Fibroblast of villous mesenchyme (primary cell): ENCODE data around the gene FAM174C. TPM values are rescaled to one million over a fixed set of nuclear protein-coding genes. Genes with fewer than 3 reads are reported as not detected.
"Not testable (repeated sequence)": the region's sequence is repeated elsewhere in the genome, so short reads cannot be mapped to it uniquely, and the experiment has no call there.

Experiments
- DNase-seq: peaks from one replicate; pipeline ENCODE4 v3.0.0-alpha.2; 2010; ENCODE audit warnings: low read depth
- H3K4me3 ChIP-seq: 2 replicates; pipeline ENCODE4 v1.5.1; 2011; ENCODE audit warnings: low read depth, mild to moderate bottlenecking, low read length
- CTCF ChIP-seq: IDR thresholded peaks from 2 replicates; pipeline ENCODE4 v1.5.1; 2012; ENCODE audit warnings: low read depth, mild to moderate bottlenecking, low read length; ENCODE audit not compliant: insufficient read depth
- total RNA-seq: library from RNA; depleted of rRNA; stranded (reverse); fragments of >200 nt; gene quantifications from 2 replicates; pipeline ENCODE4 v1.2.3, GENCODE V29; 2012

The FAM174C gene
- total RNA-seq, 1 donor = 17.3 TPM

DNA sequence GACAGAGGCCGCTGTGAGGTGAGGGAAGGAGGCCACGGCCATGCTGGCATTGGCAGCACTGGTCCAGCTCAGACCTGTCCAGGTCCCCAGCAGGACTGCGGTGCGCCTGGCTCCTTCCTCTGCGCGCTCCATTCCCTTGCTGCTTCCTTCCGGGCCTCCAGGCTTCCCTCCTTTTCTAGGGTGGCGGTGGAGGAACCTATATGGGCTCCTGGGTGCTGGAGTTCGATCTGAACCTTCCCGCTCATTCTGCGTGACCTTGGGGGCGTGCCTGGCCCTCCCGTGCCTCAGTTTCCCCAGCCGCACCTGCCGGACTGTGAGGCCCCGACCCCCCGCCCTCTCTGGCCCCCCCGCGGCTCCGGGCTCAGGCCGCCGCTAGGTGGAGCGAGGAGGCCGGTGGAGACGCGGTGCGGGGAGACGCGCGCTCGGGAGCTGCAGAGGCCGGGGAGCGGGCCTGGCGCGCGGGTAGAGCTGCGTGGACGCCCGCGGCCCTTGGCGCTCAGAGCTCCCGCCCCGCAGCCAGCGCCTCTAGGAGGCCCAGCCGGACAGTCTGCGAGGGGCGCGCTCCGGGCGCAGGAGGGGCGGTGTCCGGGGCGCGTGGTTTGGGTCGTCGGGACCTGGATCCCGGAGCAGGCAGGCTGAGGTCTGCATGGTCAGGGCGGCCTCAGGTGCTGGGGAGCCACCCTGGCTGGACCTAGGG is 40.3 kb downstream of the FAM174C start:
- peak; percentile 64 for TF ChIP-seq CTCF
- no peak overlapping the region for H3K4me3 ChIP-seq
- peak; percentile 48 for DNase-seq

- H3K4me3 ChIP-seq = no peak overlapping the region
- no peak for TF ChIP-seq CTCF
- DNase-seq = no peak
These were observed 41.1 kb downstream of the FAM174C start for GRCh38 chr19:1316466-1316865.

DNA sequence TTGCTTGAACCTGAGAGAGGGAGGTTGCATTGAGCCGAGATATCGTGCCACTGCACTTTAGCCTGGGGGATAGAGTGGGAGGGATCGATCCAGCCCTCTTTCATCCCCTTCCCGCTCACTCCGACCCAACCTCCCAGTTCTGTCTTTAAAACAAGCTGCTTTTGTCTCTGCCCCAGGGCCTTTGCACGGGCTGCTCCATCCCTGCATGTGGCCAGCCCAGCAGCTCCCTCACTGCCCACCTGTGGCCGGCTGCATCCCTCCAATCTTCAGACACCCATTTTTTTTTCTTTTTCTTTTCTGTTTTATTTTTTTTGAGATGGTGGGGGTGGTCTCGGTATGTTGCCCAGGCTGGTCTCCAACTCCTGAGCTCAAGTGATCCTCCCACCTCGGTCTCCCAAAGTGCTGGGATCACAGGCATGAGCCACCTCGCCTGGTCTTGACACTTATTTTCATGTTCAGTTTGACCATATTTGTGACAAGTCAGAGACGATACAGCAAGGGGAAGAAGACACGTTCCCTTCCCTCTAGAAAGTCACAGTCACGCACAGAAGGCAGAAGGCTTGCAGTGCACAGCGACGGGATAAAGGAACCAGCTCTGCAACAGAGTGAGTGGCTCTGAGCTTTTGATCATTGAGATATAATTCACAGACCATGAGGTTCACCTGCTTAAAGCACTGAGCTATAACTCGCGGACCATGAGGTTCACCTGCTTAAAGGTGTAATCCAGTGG is 42.1 kb downstream of the FAM174C start:
- DNase-seq = no peak
- H3K4me3 ChIP-seq = no peak overlapping the region
- no peak for TF ChIP-seq CTCF

- no peak for DNase-seq
- TF ChIP-seq CTCF = no peak
- no peak overlapping the region for H3K4me3 ChIP-seq
These were observed 43.5 kb downstream of the FAM174C start for GRCh38 chr19:1318678-1319471.

GRCh38 chr19:1320282-1320650 is 44.9 kb downstream of the FAM174C start:
- H3K4me3 ChIP-seq, DNase-seq: not testable (repeated sequence)

- no peak for DNase-seq
- no peak for TF ChIP-seq CTCF
These were observed 46.2 kb downstream of the FAM174C start for GRCh38 chr19:1321539-1321938.

More at GRCh38 chr19:1321539-1321938, 46.2 kb downstream of the FAM174C start:
- no peak overlapping the region for H3K4me3 ChIP-seq
